ENCODE results near the gene TP53TG5. TPM values are rescaled to one million over a fixed set of nuclear protein-coding genes. Genes with fewer than 3 reads are reported as not detected.
A peak's percentile ranks its signal among the peaks of the same experiment; 100 is the strongest.

Gene TP53TG5
- total RNA-seq, 3 donors from 2014 or later = 1.4 to 2.1 (median 1.6) TPM

- H3K36me3 ChIP-seq (ENCODE audit: low read depth) = peaks cover 12% of the 10 kb centered on the region
- intact Hi-C loops (cut with DNase I, micrococcal nuclease) = no loop called here
- ATAC-seq = no peak
- H3K4me3 ChIP-seq = no peak overlapping the region
- DNase-seq = no peak
- peaks cover 41% of the 10 kb centered on the region for H3K4me1 ChIP-seq (ENCODE audit: low read depth)
- TF ChIP-seq, protein P1, sequence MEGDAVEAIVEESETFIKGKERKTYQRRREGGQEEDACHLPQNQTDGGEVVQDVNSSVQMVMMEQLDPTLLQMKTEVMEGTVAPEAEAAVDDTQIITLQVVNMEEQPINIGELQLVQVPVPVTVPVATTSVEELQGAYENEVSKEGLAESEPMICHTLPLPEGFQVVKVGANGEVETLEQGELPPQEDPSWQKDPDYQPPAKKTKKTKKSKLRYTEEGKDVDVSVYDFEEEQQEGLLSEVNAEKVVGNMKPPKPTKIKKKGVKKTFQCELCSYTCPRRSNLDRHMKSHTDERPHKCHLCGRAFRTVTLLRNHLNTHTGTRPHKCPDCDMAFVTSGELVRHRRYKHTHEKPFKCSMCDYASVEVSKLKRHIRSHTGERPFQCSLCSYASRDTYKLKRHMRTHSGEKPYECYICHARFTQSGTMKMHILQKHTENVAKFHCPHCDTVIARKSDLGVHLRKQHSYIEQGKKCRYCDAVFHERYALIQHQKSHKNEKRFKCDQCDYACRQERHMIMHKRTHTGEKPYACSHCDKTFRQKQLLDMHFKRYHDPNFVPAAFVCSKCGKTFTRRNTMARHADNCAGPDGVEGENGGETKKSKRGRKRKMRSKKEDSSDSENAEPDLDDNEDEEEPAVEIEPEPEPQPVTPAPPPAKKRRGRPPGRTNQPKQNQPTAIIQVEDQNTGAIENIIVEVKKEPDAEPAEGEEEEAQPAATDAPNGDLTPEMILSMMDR (IDR thresholded peaks at IDR 0.05) = no peak
- H3K9me3 ChIP-seq = no peaks in the 10 kb centered on the region
Observed at GRCh38 chr20:45420125-45420524, 42.0 kb upstream of the TP53TG5 start.

DNA sequence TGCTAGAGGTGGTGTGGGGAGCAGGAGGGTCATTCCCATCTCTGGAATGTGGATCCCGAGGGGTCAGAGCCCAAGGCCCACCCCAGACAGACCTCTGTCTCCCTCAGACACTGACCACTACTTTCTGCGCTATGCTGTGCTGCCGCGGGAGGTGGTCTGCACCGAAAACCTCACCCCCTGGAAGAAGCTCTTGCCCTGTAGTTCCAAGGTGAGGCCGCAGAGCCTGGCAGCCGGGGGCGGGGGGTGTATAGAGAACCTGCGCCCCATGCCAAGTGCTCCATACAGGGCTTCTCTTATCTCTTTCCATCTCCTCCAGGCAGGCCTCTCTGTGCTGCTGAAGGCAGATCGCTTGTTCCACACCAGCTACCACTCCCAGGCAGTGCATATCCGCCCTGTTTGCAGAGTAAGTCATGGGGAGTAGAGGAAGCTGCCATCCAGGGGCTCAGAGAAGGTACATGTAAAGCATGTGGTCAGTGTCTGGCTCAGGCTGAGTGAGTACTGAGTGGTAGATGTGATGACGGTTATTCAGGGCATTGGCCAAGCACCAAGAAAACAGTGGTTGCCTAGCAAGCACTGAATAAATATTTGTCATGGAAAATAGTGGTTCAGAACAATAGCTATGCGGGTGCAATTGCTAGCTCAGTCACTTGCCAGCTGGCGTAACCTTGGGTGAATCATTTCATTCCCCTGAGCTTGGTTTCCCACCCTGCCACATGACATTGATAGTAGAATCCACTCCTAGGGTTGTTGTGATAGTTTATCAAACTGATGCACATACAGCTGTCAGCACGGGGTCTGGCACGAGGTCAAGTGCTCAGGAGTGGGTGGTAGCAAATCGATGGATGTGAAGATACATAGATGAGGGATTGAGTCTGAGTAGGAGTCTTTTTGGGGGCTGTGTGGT lies 41.3 kb upstream of the TP53TG5 start:
- Histone ChIP-seq H3K36me3 (ENCODE audit: low read depth) (peaks cover 12% of the 10 kb centered on the region), H3K4me1 (ENCODE audit: low read depth) (peaks cover 42% of the 10 kb centered on the region), H3K4me3 (no peak overlapping the region), H3K9me3 (no peaks in the 10 kb centered on the region)
- intact Hi-C loops (cut with DNase I, micrococcal nuclease) = no loop called here
- TF ChIP-seq, protein P1 (IDR thresholded peaks at IDR 0.05) = no peak
- ATAC-seq (peak; percentile 87), DNase-seq (peak in 2 of 3 donors; percentile 69 to 86)

DNA sequence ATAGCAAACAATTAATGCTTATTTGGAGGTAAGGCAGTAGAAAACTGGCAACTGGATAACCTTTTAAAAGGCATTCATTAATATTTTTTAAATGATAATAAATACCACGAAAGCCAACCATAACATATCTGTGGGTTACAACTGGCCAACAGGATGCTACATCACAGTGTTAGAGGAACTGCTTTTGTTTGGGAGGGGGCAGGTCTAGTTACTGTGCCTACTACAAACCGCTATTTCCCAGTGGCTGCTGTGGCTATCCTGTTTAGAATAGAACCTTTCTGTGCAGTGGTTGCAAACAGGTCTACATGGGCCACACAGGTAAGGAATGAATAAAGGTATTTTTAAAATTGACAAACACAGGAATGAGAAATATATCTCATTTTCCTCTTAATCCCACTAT lies 38.8 kb upstream of the TP53TG5 start:
- Histone ChIP-seq H3K4me3 (no peak overlapping the region), H3K9me3 (no peaks in the 10 kb centered on the region), H3K4me1 (ENCODE audit: low read depth) (peaks cover 43% of the 10 kb centered on the region), H3K36me3 (ENCODE audit: low read depth) (peaks cover 8% of the 10 kb centered on the region)
- TF ChIP-seq, protein P1 (IDR thresholded peaks at IDR 0.05) = no peak
- DNase-seq (no peak), ATAC-seq (no peak)
- intact Hi-C loops (cut with DNase I, micrococcal nuclease) = no loop called here

DNA sequence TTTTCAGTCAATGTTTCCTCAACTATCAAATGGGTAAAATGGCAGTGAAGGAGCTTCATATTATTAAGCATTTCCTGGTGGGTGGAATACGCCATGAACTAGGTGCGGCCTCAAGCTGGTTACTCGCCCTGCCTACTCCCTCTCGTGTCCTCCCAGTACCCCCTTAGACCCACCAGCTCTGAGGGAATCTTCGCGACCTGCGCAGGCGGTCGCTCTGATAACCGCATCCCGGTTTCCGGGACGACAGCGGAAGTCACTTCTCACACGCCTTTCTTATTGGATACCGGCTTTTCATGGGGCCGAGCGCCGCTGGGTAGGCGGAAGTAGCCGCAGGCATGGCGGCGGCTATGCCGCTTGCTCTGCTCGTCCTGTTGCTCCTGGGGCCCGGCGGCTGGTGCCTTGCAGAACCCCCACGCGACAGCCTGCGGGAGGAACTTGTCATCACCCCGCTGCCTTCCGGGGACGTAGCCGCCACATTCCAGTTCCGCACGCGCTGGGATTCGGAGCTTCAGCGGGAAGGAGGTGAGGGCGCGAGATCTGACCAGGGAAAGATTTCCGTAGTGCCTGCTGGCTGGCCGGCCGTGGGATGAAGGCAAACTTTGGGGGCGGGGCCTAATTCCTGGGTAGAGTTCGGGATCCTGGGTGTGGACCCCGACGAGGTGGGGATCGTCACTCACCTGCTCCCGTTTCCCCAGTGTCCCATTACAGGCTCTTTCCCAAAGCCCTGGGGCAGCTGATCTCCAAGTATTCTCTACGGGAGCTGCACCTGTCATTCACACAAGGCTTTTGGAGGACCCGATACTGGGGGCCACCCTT lies 37.9 kb upstream of the TP53TG5 start, which contains the start of gene PIGT:
Gene PIGT (plus strand): TSS at position 320 of the 816 bp plus-strand sequence. CDS start 16 bp downstream, at position 336.
- H3K4me3 ChIP-seq = peak within 1 kb of the TSS; percentile 83
- intact Hi-C loops (cut with DNase I, micrococcal nuclease) = no loop called here
- TF ChIP-seq, protein P1 (IDR thresholded peaks at IDR 0.05) = no peak
- peaks cover under 1% of the 10 kb centered on the region for H3K36me3 ChIP-seq (ENCODE audit: low read depth)
- H3K9me3 ChIP-seq = no peaks in the 10 kb centered on the region
- ATAC-seq (peak; percentile 78), DNase-seq (peak; percentile 90 to 93 (median 91))
- peaks cover 52% of the 10 kb centered on the region for H3K4me1 ChIP-seq (ENCODE audit: low read depth)

DNA sequence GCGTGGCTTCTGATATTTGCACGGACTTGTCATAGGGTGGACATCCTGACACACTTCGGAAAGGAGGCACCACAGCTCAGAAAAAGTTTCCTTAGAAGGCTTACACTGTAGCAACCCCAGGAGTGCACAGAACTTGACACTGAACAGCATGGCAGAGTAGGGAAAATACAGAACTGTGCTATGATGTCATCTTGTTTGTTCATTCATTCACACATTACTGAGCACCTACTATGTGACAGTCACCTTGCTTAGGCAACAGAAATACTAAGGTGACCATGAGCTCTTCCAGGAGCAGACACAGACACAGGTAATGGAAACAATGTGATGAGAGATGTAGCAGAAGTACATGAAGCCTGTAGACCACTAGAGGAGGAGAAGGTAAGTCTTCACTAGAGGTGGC lies 35.4 kb upstream of the TP53TG5 start:
- Histone ChIP-seq H3K4me3 (no peak overlapping the region), H3K9me3 (no peaks in the 10 kb centered on the region), H3K4me1 (ENCODE audit: low read depth) (peaks cover 59% of the 10 kb centered on the region), H3K36me3 (ENCODE audit: low read depth) (no peaks in the 10 kb centered on the region)
- ATAC-seq = no peak
- no peak for DNase-seq
- intact Hi-C loops (cut with DNase I, micrococcal nuclease) = no loop called here
- TF ChIP-seq, protein P1 (IDR thresholded peaks at IDR 0.05) = no peak

Measured in mucosa of descending colon (tissue), 3 donors.